HEK293 (cell line): ENCODE measurements around the gene IRF1.
A peak's percentile ranks its signal among the peaks of the same experiment; 100 is the strongest.

Experiments used
- CTCF ChIA-PET: fragments of 350-600 bp; formaldehyde crosslinking; extraction: SDS; loops from one replicate; lab custom pipeline; 2021; ENCODE audit warnings: antibody characterized with exemption; lab: Yijun Ruan, JAX
- POLR2A ChIA-PET: fragments of 300-600 bp; formaldehyde crosslinking; extraction: SDS; loops from one replicate; lab custom pipeline; 2020; ENCODE audit warnings: antibody characterized with exemption, inconsistent platforms; lab: Yijun Ruan, JAX
- H3K27ac ChIP-seq: fragments of 200-500 bp; sonication (Bioruptor generic); 2 replicates; pipeline ENCODE4 v1.5.1; 2014; ENCODE audit warnings: low read depth, low read length, control low read depth, inconsistent platforms; ENCODE audit errors: extremely low read depth
- H3K36me3 ChIP-seq, 2 experiments: fragments of 200-500 bp in 1 of 2; sonication (Bioruptor generic) in 1 of 2; 1 replicate in 1 of 2; 2 replicates in 1 of 2; pipeline ENCODE4 v1.5.1; 2014 to 2017; ENCODE audit warnings: inconsistent platforms in 2 of 2, low read length in 2 of 2; ENCODE audit not compliant: control insufficient read depth in 2 of 2, insufficient read depth in 1 of 2
- H3K4me1 ChIP-seq: fragments of 200-500 bp; sonication (Bioruptor generic); 2 replicates; pipeline ENCODE4 v1.5.1; 2014; ENCODE audit warnings: mild to moderate bottlenecking, low read length, inconsistent platforms; ENCODE audit not compliant: control insufficient read depth, insufficient read depth
- H3K4me3 ChIP-seq: 2 replicates; pipeline ENCODE4 v1.5.1; 2011; ENCODE audit warnings: low read depth, mild to moderate bottlenecking, control low read depth, low read length, moderate library complexity
- H3K9me3 ChIP-seq: fragments of 200-500 bp; sonication (Bioruptor generic); 2 replicates; pipeline ENCODE4 v1.5.1; 2014; ENCODE audit warnings: low read depth, low read length, inconsistent platforms; ENCODE audit not compliant: control insufficient read depth, insufficient read depth
- GFI1B ChIP-seq: fragments of 450-650 bp; formaldehyde crosslinking; IDR thresholded peaks from 2 replicates; pipeline ENCODE4 v1.5.1; 2016; ENCODE audit warnings: missing biosample characterization, missing genetic modification characterization
- TCF7L2 ChIP-seq: IDR thresholded peaks from 2 replicates; pipeline ENCODE4 v1.6.1; 2011; ENCODE audit warnings: low read depth, mild to moderate bottlenecking, inconsistent platforms, low read length, moderate library complexity, borderline replicate concordance
- ZBTB48 ChIP-seq: fragments of 450-650 bp; formaldehyde crosslinking; IDR thresholded peaks from 2 replicates; pipeline ENCODE4 v1.5.1; 2016; ENCODE audit warnings: missing biosample characterization, missing genetic modification characterization
- ZFP3 ChIP-seq: fragments of 450-650 bp; formaldehyde crosslinking; IDR thresholded peaks from 2 replicates; pipeline ENCODE4 v1.5.1; 2016; ENCODE audit warnings: low read depth, missing biosample characterization, missing genetic modification characterization
- ZIC2 ChIP-seq: fragments of 450-650 bp; formaldehyde crosslinking; IDR thresholded peaks from 2 replicates; pipeline ENCODE4 v1.5.1; 2016; ENCODE audit warnings: missing biosample characterization, missing genetic modification characterization
- ZNF596 ChIP-seq: fragments of 450-650 bp; IDR thresholded peaks from 2 replicates; pipeline ENCODE4 v1.5.0; 2018; ENCODE audit warnings: missing biosample characterization, mild to moderate bottlenecking, missing genetic modification characterization, moderate library complexity
- ZNF629 ChIP-seq: fragments of 450-650 bp; formaldehyde crosslinking; IDR thresholded peaks from 2 replicates; pipeline ENCODE4 v1.5.1; 2017; ENCODE audit warnings: missing biosample characterization, missing genetic modification characterization
- ZNF654 ChIP-seq: fragments of 450-650 bp; formaldehyde crosslinking; IDR thresholded peaks from 2 replicates; pipeline ENCODE4 v1.5.1; 2016; ENCODE audit warnings: low read depth, missing biosample characterization, missing genetic modification characterization
- ZNF660 ChIP-seq: fragments of 450-650 bp; IDR thresholded peaks from 2 replicates; pipeline ENCODE4 v1.5.1; 2018; ENCODE audit warnings: missing biosample characterization, mild to moderate bottlenecking, missing genetic modification characterization
- TF ChIP-seq, protein P1 (sequence below): fragments of 450-650 bp; formaldehyde crosslinking; IDR thresholded peaks from 2 replicates; pipeline ENCODE4 v1.5.1; 2016; ENCODE audit warnings: missing biosample characterization, missing genetic modification characterization
- TF ChIP-seq, protein P2 (sequence below): fragments of 450-650 bp; formaldehyde crosslinking; IDR thresholded peaks from 2 replicates; pipeline ENCODE4 v1.5.1; 2016; ENCODE audit warnings: missing biosample characterization, missing genetic modification characterization
- TF ChIP-seq, protein P3 (sequence below): fragments of 450-650 bp; formaldehyde crosslinking; conservative IDR thresholded peaks from 2 replicates; pipeline ENCODE4 v1.5.1; 2016; ENCODE audit warnings: low read depth, missing biosample characterization, missing genetic modification characterization

Gene IRF1

DNA sequence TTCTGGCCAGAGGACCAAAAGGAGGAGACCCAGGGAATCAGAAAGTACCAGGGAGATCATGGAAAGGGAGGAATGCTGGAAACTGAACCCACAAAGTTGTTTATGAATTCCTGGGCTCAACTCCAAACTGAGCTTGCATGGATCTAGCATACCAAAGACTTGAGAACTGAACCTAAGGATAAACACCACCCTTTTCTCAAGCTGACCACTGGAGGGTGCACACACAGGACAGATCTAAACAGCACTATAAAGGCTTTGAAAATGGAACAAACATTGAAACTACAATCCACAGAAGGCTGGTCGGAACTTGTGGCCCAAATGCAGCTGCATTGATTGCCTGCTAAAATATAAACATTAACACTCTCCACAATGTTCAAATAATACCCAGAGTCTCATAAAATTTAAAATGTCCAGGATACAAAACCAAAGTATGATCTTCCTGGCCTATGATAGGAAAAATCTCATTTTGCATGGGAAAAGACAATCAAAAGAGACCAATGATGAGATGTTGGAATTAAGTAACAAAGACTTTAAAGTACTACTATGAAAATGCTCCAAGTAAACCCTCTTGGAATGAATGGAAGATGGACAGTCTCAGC is 15.6 kb upstream of the IRF1 start:
- no peak overlapping the region for H3K4me3 ChIP-seq
- TF ChIP-seq ZIC2 (no peak), ZNF660 (tag by site-specific recombination) (0 out of 2 replicates have a peak, but pooled peaks have one; percentile 19), ZNF654 (tag by site-specific recombination) (peak; percentile 17; the same call in 1 of the 2 replicates)
- TF ChIP-seq, protein P1, sequence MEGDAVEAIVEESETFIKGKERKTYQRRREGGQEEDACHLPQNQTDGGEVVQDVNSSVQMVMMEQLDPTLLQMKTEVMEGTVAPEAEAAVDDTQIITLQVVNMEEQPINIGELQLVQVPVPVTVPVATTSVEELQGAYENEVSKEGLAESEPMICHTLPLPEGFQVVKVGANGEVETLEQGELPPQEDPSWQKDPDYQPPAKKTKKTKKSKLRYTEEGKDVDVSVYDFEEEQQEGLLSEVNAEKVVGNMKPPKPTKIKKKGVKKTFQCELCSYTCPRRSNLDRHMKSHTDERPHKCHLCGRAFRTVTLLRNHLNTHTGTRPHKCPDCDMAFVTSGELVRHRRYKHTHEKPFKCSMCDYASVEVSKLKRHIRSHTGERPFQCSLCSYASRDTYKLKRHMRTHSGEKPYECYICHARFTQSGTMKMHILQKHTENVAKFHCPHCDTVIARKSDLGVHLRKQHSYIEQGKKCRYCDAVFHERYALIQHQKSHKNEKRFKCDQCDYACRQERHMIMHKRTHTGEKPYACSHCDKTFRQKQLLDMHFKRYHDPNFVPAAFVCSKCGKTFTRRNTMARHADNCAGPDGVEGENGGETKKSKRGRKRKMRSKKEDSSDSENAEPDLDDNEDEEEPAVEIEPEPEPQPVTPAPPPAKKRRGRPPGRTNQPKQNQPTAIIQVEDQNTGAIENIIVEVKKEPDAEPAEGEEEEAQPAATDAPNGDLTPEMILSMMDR (tag by site-specific recombination), result peak; percentile 46; the same call in 1 of the 2 replicates
- H3K9me3 ChIP-seq, result no peaks in the 10 kb centered on the region
- H3K27ac ChIP-seq, result no peak overlapping the region
- ChIA-PET CTCF (interaction anchor here (0.6 to 3.2 kb wide), 17 partner anchors 9 to 464 kb away, joined by 3 to 19 read pairs (median 4); partner anchors contain the start of genes CCNI2, IL4 and IRF1), POLR2A (interaction anchor here (0.6 kb wide), 1 partner anchor 15 kb away, joined by 5 read pairs; the partner anchor contains the start of gene IRF1)
- no peaks in the 10 kb centered on the region for H3K36me3 ChIP-seq
- H3K4me1 ChIP-seq, result no peaks in the 10 kb centered on the region

DNA sequence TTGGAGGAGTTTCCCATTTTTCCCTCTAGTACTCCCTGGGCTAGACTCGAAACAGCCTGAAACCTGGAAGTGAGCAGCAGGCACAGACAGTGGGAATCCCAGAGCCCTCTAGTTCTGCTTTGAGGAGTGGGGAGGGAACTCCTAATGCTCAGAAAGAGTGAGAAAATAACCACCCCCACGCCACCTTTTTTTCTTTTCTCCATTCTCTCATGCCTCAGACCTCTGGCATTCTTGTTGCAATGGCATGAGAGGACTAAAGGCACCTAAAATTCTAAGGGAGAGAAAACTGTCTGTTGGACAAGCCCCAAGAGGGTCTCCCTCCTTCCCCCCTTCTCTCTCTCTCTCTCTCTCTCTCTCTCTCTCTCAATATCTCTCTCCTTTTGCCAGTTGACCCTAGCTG is 15.1 kb upstream of the IRF1 start:
- H3K36me3 ChIP-seq, result no peaks in the 10 kb centered on the region
- H3K4me3 ChIP-seq, result no peak overlapping the region
- CTCF ChIA-PET, result interaction anchor here (0.6 to 3.2 kb wide), 17 partner anchors 9 to 464 kb away, joined by 3 to 19 read pairs (median 4); partner anchors contain the start of genes CCNI2 and IRF1
- H3K9me3 ChIP-seq, result no peaks in the 10 kb centered on the region
- TF ChIP-seq ZNF629 (tag by site-specific recombination), result no peak
- 0 out of 2 replicates have a peak, but pooled peaks have one; percentile 58 for TF ChIP-seq ZNF596 (tag by site-specific recombination)
- TF ChIP-seq, all 188 proteins: peak for 1
- POLR2A ChIA-PET, result interaction anchor here (1.6 kb wide), 1 partner anchor 9 kb away, joined by 4 read pairs; no protein-coding TSS in a partner anchor
- Histone ChIP-seq H3K4me1 (no peaks in the 10 kb centered on the region), H3K27ac (no peak overlapping the region)

DNA sequence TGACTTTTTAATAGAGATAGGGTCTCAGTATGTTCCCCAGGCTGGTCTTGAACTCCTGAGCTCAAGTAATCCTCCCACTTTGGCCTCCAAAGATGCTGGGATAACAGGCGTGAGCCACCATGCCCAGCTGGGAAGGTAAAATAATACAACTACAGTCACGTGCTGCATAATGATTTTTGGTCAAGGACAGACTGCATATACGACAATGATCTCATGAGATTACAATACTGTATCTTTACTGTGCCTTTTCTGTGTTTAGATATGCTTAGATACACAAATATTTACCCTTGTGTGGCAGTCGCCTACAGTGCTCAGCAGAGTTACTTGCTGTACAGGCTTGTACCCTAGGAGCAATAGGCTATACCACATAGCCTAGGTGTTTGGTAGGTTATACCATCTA is 14.2 kb upstream of the IRF1 start:
- CTCF ChIA-PET, result interaction anchor here (0.5 to 3.2 kb wide), 9 partner anchors 23 to 315 kb away, joined by 3 to 19 read pairs (median 8); partner anchors contain the start of gene SLC22A4
- H3K36me3 ChIP-seq, result no peaks in the 10 kb centered on the region
- H3K9me3 ChIP-seq, result no peaks in the 10 kb centered on the region
- no peak overlapping the region for H3K27ac ChIP-seq
- TF ChIP-seq, protein P2, sequence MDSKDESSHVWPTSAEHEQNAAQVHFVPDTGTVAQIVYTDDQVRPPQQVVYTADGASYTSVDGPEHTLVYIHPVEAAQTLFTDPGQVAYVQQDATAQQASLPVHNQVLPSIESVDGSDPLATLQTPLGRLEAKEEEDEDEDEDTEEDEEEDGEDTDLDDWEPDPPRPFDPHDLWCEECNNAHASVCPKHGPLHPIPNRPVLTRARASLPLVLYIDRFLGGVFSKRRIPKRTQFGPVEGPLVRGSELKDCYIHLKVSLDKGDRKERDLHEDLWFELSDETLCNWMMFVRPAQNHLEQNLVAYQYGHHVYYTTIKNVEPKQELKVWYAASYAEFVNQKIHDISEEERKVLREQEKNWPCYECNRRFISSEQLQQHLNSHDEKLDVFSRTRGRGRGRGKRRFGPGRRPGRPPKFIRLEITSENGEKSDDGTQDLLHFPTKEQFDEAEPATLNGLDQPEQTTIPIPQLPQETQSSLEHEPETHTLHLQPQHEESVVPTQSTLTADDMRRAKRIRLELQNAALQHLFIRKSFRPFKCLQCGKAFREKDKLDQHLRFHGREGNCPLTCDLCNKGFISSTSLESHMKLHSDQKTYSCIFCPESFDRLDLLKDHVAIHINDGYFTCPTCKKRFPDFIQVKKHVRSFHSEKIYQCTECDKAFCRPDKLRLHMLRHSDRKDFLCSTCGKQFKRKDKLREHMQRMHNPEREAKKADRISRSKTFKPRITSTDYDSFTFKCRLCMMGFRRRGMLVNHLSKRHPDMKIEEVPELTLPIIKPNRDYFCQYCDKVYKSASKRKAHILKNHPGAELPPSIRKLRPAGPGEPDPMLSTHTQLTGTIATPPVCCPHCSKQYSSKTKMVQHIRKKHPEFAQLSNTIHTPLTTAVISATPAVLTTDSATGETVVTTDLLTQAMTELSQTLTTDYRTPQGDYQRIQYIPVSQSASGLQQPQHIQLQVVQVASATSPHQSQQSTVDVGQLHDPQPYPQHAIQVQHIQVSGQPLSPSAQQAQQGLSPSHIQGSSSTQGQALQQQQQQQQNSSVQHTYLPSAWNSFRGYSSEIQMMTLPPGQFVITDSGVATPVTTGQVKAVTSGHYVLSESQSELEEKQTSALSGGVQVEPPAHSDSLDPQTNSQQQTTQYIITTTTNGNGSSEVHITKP (tag by site-specific recombination), result 0 out of 2 replicates have a peak, but pooled peaks have one; percentile 11
- TF ChIP-seq GFI1B (tag by site-specific recombination), result no peak
- TF ChIP-seq ZBTB48 (tag by site-specific recombination), result no peak
- no peak for TF ChIP-seq ZFP3 (tag by site-specific recombination)
- TF ChIP-seq TCF7L2, result no peak
- TF ChIP-seq, protein P3, sequence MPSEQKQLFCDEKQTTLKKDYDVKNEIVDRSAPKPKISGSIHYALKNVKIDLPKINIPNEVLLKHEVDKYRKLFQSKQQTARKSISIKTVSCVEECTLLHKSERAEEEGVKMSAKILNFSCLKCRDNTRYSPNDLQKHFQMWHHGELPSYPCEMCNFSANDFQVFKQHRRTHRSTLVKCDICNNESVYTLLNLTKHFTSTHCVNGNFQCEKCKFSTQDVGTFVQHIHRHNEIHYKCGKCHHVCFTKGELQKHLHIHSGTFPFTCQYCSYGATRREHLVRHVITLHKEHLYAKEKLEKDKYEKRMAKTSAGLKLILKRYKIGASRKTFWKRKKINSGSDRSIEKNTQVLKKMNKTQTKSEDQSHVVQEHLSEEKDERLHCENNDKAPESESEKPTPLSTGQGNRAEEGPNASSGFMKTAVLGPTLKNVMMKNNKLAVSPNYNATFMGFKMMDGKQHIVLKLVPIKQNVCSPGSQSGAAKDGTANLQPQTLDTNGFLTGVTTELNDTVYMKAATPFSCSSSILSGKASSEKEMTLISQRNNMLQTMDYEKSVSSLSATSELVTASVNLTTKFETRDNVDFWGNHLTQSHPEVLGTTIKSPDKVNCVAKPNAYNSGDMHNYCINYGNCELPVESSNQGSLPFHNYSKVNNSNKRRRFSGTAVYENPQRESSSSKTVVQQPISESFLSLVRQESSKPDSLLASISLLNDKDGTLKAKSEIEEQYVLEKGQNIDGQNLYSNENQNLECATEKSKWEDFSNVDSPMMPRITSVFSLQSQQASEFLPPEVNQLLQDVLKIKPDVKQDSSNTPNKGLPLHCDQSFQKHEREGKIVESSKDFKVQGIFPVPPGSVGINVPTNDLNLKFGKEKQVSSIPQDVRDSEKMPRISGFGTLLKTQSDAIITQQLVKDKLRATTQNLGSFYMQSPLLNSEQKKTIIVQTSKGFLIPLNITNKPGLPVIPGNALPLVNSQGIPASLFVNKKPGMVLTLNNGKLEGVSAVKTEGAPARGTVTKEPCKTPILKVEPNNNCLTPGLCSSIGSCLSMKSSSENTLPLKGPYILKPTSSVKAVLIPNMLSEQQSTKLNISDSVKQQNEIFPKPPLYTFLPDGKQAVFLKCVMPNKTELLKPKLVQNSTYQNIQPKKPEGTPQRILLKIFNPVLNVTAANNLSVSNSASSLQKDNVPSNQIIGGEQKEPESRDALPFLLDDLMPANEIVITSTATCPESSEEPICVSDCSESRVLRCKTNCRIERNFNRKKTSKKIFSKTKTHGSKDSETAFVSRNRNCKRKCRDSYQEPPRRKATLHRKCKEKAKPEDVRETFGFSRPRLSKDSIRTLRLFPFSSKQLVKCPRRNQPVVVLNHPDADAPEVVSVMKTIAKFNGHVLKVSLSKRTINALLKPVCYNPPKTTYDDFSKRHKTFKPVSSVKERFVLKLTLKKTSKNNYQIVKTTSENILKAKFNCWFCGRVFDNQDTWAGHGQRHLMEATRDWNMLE (tag by site-specific recombination), result no peak
- POLR2A ChIA-PET, result interaction anchor here (1.6 kb wide), 1 partner anchor 8 kb away, joined by 4 read pairs; no protein-coding TSS in a partner anchor
- no peak overlapping the region for H3K4me3 ChIP-seq
- H3K4me1 ChIP-seq, result no peaks in the 10 kb centered on the region
